GM12878 (cell line): ENCODE results near the gene PI4KA. TPM values are rescaled to one million over a fixed set of nuclear protein-coding genes. Genes with fewer than 3 reads are reported as not detected.

ENCODE experiments used
- ATAC-seq: fragments of 200-7000 bp; cut with Tn5 transposase; 3 replicates; pipeline ENCODE4 v1.9.1; 2020; ENCODE audit warnings: mild to moderate bottlenecking, moderate library complexity
- BruUV-seq: library from RNA; stranded (reverse); fragments of 400-500 nt; replicated peaks from 2 replicates; lab custom pipeline; 2021; lab: Mats Ljungman, UMichigan
- CTCF ChIA-PET: fragments of 300-600 bp; sonication (Branson Sonifier 250); formaldehyde crosslinking; extraction: SDS; loops from one replicate; lab custom pipeline; 2021; ENCODE audit warnings: inconsistent platforms; lab: Yijun Ruan, JAX
- POLR2A ChIA-PET: fragments of 350-600 bp; formaldehyde crosslinking; extraction: SDS; loops from one replicate; lab custom pipeline; 2021; ENCODE audit warnings: inconsistent platforms; lab: Charles Lee
- RAD21 ChIA-PET: fragments of 300-600 bp; sonication (Branson Sonifier 250); formaldehyde crosslinking; loops from one replicate; lab custom pipeline; 2023; ENCODE audit warnings: antibody characterized with exemption; ENCODE audit not compliant: unreplicated experiment; lab: Charles Lee
- SMC1A ChIA-PET: fragments of 300-600 bp; sonication (Branson Sonifier 250); formaldehyde crosslinking; loops from one replicate; lab custom pipeline; 2023; ENCODE audit not compliant: unreplicated experiment, uncharacterized antibody; lab: Charles Lee
- DNase-seq: peaks from one replicate; pipeline ENCODE4 v3.0.0-alpha.2; 2011; ENCODE audit warnings: low read depth, low spot score
- FAIRE-seq: peaks from 3 replicates; lab custom pipeline; 2011; peaks lifted over from hg19 to GRCh38; lab: Jason Lieb, UNC
- H2AFZ ChIP-seq: 2 replicates; pipeline ENCODE4 v1.6.0; 2011; ENCODE audit warnings: low read depth, low read length, control low read depth; ENCODE audit not compliant: control insufficient read depth
- H3K27ac ChIP-seq: 2 replicates; pipeline ENCODE4 v1.5.1; 2011; ENCODE audit warnings: control low read depth; ENCODE audit not compliant: control insufficient read depth, insufficient read depth
- H3K27me3 ChIP-seq, 2 experiments: replicated peaks in 1 of 2; 2 replicates each; pipeline versions ENCODE4 v1.6.0 to v1.6.1; 2011; ENCODE audit warnings: low read length in 1 of 2; ENCODE audit not compliant: control insufficient read depth in 2 of 2, insufficient read depth in 2 of 2
- H3K36me3 ChIP-seq, 2 experiments: 2 replicates each; pipeline ENCODE4 v1.5.1; 2011; ENCODE audit warnings: low read length in 1 of 2; ENCODE audit not compliant: control insufficient read depth in 2 of 2, insufficient read depth in 2 of 2
- H3K4me1 ChIP-seq: 2 replicates; pipeline ENCODE4 v1.6.1; 2011; ENCODE audit warnings: mild to moderate bottlenecking, low read length, moderate library complexity, mixed read lengths; ENCODE audit not compliant: control insufficient read depth, insufficient read depth
- H3K4me2 ChIP-seq: 2 replicates; pipeline ENCODE4 v1.6.0; 2011; ENCODE audit warnings: control low read depth; ENCODE audit not compliant: control insufficient read depth, insufficient read depth
- H3K4me3 ChIP-seq: fragments of 200-600 bp; sonication (generic); 2 replicates; pipeline ENCODE4 v1.5.1; 2016
- H3K79me2 ChIP-seq: 2 replicates; pipeline ENCODE4 v1.6.0; 2011; ENCODE audit warnings: low read length; ENCODE audit not compliant: control insufficient read depth, insufficient read depth
- H3K9ac ChIP-seq: 2 replicates; pipeline ENCODE4 v1.8.0; 2011; ENCODE audit warnings: low read length, control low read depth, mixed read lengths; ENCODE audit not compliant: control insufficient read depth, insufficient read depth
- H3K9me3 ChIP-seq: replicated peaks from 3 replicates; pipeline ENCODE4 v1.5.1; 2011; ENCODE audit warnings: mild to moderate bottlenecking, low read length; ENCODE audit not compliant: control insufficient read depth, insufficient read depth
- H4K20me1 ChIP-seq: 2 replicates; pipeline ENCODE4 v1.6.0; 2011; ENCODE audit not compliant: control insufficient read depth, insufficient read depth
- ETV6 ChIP-seq, 2 experiments: fragments of 450-650 bp in 1 of 2; IDR thresholded peaks in 1 of 2; conservative IDR thresholded peaks in 1 of 2; 2 replicates each; pipeline ENCODE4 v1.6.1; 2014; ENCODE audit warnings: antibody characterized with exemption in 1 of 2, borderline replicate concordance in 1 of 2, low read depth in 1 of 2, mild to moderate bottlenecking in 1 of 2, moderate library complexity in 1 of 2
- IKZF1 ChIP-seq: fragments of 450-650 bp; conservative IDR thresholded peaks from 2 replicates; pipeline ENCODE4 v1.6.1; 2017; ENCODE audit warnings: antibody characterized with exemption, mild to moderate bottlenecking
- NFXL1 ChIP-seq: fragments of 450-650 bp; IDR thresholded peaks from 2 replicates; pipeline ENCODE4 v1.6.1; 2017; ENCODE audit warnings: antibody characterized with exemption, mild to moderate bottlenecking, borderline replicate concordance
- NR2C2 ChIP-seq: IDR thresholded peaks from 2 replicates; pipeline ENCODE4 v1.6.1; 2011; ENCODE audit warnings: borderline replicate concordance, low read depth; ENCODE audit not compliant: control insufficient read depth, insufficient read length
- TBL1XR1 ChIP-seq: IDR thresholded peaks from 2 replicates; pipeline ENCODE4 v1.6.1; 2012; ENCODE audit warnings: low read depth, low read length, improper control_type of control experiment
- ZBED1 ChIP-seq: IDR thresholded peaks from 2 replicates; pipeline ENCODE4 v1.6.1; 2016; ENCODE audit warnings: borderline replicate concordance
- WGBS: methylation state at CpG from one replicate; pipeline ENCODE4 v1.1.6; 2016; ENCODE audit warnings: low lambda C conversion rate; ENCODE audit not compliant: insufficient replicate concordance, insufficient coverage; ENCODE audit errors: missing lambda C conversion rate; 5-methylcytosine and 5-hydroxymethylcytosine counted together
- in situ Hi-C: fragments of 300-500 bp; cut with MboI; formaldehyde crosslinking; loops from 9 replicates; pipeline ENCODE4 v1.14.3; 2018; ENCODE audit warnings: mixed read lengths
- intact Hi-C: fragments of 100-400 bp; cut with micrococcal nuclease; formaldehyde crosslinking; loops from one replicate; pipeline ENCODE4 v1.14.2; 2022; ENCODE audit not compliant: unreplicated experiment
- polyA plus RNA-seq, 11 experiments: library from polyadenylated mRNA; depleted of rRNA in 4 of 11; unstranded in 6 of 11; stranded (reverse) in 5 of 11; fragments of >200 nt; fragmentation: Nextera tagmentation in 4 of 11; fragmentation: Illumina TruSeq in 1 of 11; extraction: Ambion mirVana in 4 of 11; extraction: Trizol in 1 of 11; gene quantifications; 1 replicate in 1 of 11; 2 replicates in 10 of 11; pipeline versions ENCODE4 v1.2.1 to v1.2.3, GENCODE V29; 2011 to 2016; ENCODE audit warnings: inconsistent platforms in 2 of 11, missing spikeins in 2 of 11, low read depth in 1 of 11
- total RNA-seq, 4 experiments: library from RNA; depleted of rRNA in 3 of 4; stranded (reverse); fragments of >200 nt in 3 of 4; fragmentation: Illumina TruSeq in 1 of 4; extraction: Trizol in 1 of 4; gene quantifications; 2 replicates each; pipeline versions ENCODE4 v1.2.1 to v1.2.3, GENCODE V29; 2013 to 2021
- TF ChIP-seq, protein P1 (sequence below): IDR thresholded peaks from 2 replicates; pipeline ENCODE4 v1.6.1; 2012; ENCODE audit warnings: improper control_type of control experiment, low read depth, low read length; ENCODE audit not compliant: insufficient replicate concordance
- TF ChIP-seq, protein P2 (sequence below): fragments of 450-650 bp; IDR thresholded peaks from 2 replicates; pipeline ENCODE4 v1.6.1; 2017; ENCODE audit warnings: mild to moderate bottlenecking, moderate library complexity
- TF ChIP-seq, protein P3 (sequence below): fragments of 450-650 bp; IDR thresholded peaks from 2 replicates; pipeline ENCODE4 v1.6.1; 2016; ENCODE audit warnings: mild to moderate bottlenecking

The PI4KA gene
- total and polyA plus RNA-seq, 10 of the 15 experiments (the other 5 are each of a cell fraction or from before 2014, with no cell fraction given): 4.2 to 78.4 (median 42.1) TPM

- no peaks in the 10 kb centered on the region; the same call in 2 of the 3 replicates for H3K9me3 ChIP-seq
- WGBS: 88% methylated on average over 6 of the region's 6 CpGs
- FAIRE-seq (no peak), DNase-seq (no peak)
- no peak overlapping the region for H3K9ac ChIP-seq
- intact Hi-C loops: loop anchor here (5.0 kb wide), 1 partner anchor 134 kb away; no protein-coding TSS in a partner anchor
- RAD21 ChIA-PET: interaction anchor here (2.9 kb wide), 1 partner anchor 43 kb away, joined by 14 read pairs; no protein-coding TSS in a partner anchor
- no peak overlapping the region for H3K4me2 ChIP-seq
- no peak for TF ChIP-seq IKZF1
- no peak for TF ChIP-seq ZBED1
- TF ChIP-seq NR2C2: no peak
- TF ChIP-seq, protein P1, sequence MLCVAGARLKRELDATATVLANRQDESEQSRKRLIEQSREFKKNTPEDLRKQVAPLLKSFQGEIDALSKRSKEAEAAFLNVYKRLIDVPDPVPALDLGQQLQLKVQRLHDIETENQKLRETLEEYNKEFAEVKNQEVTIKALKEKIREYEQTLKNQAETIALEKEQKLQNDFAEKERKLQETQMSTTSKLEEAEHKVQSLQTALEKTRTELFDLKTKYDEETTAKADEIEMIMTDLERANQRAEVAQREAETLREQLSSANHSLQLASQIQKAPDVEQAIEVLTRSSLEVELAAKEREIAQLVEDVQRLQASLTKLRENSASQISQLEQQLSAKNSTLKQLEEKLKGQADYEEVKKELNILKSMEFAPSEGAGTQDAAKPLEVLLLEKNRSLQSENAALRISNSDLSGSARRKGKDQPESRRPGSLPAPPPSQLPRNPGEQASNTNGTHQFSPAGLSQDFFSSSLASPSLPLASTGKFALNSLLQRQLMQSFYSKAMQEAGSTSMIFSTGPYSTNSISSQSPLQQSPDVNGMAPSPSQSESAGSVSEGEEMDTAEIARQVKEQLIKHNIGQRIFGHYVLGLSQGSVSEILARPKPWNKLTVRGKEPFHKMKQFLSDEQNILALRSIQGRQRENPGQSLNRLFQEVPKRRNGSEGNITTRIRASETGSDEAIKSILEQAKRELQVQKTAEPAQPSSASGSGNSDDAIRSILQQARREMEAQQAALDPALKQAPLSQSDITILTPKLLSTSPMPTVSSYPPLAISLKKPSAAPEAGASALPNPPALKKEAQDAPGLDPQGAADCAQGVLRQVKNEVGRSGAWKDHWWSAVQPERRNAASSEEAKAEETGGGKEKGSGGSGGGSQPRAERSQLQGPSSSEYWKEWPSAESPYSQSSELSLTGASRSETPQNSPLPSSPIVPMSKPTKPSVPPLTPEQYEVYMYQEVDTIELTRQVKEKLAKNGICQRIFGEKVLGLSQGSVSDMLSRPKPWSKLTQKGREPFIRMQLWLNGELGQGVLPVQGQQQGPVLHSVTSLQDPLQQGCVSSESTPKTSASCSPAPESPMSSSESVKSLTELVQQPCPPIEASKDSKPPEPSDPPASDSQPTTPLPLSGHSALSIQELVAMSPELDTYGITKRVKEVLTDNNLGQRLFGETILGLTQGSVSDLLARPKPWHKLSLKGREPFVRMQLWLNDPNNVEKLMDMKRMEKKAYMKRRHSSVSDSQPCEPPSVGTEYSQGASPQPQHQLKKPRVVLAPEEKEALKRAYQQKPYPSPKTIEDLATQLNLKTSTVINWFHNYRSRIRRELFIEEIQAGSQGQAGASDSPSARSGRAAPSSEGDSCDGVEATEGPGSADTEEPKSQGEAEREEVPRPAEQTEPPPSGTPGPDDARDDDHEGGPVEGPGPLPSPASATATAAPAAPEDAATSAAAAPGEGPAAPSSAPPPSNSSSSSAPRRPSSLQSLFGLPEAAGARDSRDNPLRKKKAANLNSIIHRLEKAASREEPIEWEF: no peak
- no peak for TF ChIP-seq NFXL1
- TF ChIP-seq, protein P2, sequence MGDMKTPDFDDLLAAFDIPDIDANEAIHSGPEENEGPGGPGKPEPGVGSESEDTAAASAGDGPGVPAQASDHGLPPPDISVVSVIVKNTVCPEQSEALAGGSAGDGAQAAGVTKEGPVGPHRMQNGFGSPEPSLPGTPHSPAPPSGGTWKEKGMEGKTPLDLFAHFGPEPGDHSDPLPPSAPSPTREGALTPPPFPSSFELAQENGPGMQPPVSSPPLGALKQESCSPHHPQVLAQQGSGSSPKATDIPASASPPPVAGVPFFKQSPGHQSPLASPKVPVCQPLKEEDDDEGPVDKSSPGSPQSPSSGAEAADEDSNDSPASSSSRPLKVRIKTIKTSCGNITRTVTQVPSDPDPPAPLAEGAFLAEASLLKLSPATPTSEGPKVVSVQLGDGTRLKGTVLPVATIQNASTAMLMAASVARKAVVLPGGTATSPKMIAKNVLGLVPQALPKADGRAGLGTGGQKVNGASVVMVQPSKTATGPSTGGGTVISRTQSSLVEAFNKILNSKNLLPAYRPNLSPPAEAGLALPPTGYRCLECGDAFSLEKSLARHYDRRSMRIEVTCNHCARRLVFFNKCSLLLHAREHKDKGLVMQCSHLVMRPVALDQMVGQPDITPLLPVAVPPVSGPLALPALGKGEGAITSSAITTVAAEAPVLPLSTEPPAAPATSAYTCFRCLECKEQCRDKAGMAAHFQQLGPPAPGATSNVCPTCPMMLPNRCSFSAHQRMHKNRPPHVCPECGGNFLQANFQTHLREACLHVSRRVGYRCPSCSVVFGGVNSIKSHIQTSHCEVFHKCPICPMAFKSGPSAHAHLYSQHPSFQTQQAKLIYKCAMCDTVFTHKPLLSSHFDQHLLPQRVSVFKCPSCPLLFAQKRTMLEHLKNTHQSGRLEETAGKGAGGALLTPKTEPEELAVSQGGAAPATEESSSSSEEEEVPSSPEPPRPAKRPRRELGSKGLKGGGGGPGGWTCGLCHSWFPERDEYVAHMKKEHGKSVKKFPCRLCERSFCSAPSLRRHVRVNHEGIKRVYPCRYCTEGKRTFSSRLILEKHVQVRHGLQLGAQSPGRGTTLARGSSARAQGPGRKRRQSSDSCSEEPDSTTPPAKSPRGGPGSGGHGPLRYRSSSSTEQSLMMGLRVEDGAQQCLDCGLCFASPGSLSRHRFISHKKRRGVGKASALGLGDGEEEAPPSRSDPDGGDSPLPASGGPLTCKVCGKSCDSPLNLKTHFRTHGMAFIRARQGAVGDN: no peak
- no peak for TF ChIP-seq ETV6 (conservative IDR thresholded peaks at IDR 0.05 in 1 of 2, IDR thresholded peaks at IDR 0.05 in 1 of 2; ENCODE audit: borderline replicate concordance in 1 of 2, low read depth in 1 of 2)
- TF ChIP-seq, protein P3, sequence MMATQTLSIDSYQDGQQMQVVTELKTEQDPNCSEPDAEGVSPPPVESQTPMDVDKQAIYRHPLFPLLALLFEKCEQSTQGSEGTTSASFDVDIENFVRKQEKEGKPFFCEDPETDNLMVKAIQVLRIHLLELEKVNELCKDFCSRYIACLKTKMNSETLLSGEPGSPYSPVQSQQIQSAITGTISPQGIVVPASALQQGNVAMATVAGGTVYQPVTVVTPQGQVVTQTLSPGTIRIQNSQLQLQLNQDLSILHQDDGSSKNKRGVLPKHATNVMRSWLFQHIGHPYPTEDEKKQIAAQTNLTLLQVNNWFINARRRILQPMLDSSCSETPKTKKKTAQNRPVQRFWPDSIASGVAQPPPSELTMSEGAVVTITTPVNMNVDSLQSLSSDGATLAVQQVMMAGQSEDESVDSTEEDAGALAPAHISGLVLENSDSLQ: no peak
- TF ChIP-seq TBL1XR1: no peak
- TF ChIP-seq, all 136 proteins: peak for 0
- Histone ChIP-seq H4K20me1 (no peaks in the 10 kb centered on the region), H3K79me2 (no peaks in the 10 kb centered on the region), H3K27me3 (no peaks in the 10 kb centered on the region), H3K36me3 (peaks cover 4 to 9% of the 10 kb centered on the region in 2 experiments), H3K27ac (no peak overlapping the region), H3K4me1 (peaks cover 3% of the 10 kb centered on the region; the same call in 1 of the 2 replicates), H2AFZ (no peak overlapping the region), H3K4me3 (no peak overlapping the region)
- ChIA-PET POLR2A (no interaction called here), CTCF (interaction anchor here (0.7 to 3.0 kb wide), 14 partner anchors 8 to 177 kb away, joined by 3 to 16 read pairs (median 4); no protein-coding TSS in a partner anchor), SMC1A (interaction anchor here (0.6 to 2.1 kb wide), 4 partner anchors 10 to 42 kb away, joined by 4 to 6 read pairs (median 4); partner anchors contain the start of gene SERPIND1)
- ATAC-seq: no peak
- no TSS peak for BruUV-seq
- in situ Hi-C loops: no loop called here
These were observed 117.5 kb downstream of the PI4KA start for GRCh38 chr22:20741008-20741633.
